GM12892 (cell line): ENCODE measurements around the gene PSMD11.
A peak's percentile ranks its signal among the peaks of the same experiment; 100 is the strongest.

ENCODE experiments used
- DNase-seq: peaks from one replicate; pipeline ENCODE4 v3.0.0; 2011; ENCODE audit not compliant: insufficient read length
- FAIRE-seq: peaks from 2 replicates; lab custom pipeline; 2011; peaks lifted over from hg19 to GRCh38; lab: Jason Lieb, UNC
- POLR2A ChIP-seq: IDR thresholded peaks from 2 replicates; pipeline ENCODE4 v1.6.1; 2011; ENCODE audit warnings: low read depth, low read length, control low read depth
- POLR2AphosphoS5 ChIP-seq: IDR thresholded peaks from 2 replicates; pipeline ENCODE4 v1.6.1; 2011; ENCODE audit warnings: low read depth, low read length, control low read depth
- TAF1 ChIP-seq: IDR thresholded peaks from 2 replicates; pipeline ENCODE4 v1.6.1; 2011; ENCODE audit warnings: low read depth, mild to moderate bottlenecking, control low read depth, low read length, borderline replicate concordance

The PSMD11 gene

DNA sequence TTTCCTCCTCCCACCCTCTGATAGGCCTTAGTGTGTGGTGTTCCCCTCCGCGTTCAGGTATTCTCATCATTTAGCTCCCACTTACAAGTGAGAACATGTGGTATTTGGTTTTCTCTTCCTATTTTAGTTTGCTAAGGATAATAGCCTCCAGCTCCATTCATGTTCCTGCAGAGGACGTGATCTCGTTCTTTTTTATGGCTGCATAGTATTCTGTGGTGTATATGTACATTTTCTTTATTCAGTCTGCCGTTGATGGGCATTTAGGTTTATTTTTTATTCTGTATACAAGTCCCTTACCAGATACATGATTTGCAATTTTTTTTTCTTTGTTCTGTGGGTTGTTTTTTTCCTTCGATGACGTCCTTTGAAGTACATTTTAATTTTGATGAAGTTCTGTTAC, 23.6 kb downstream of the PSMD11 start:
- TF ChIP-seq TAF1 (no peak), POLR2AphosphoS5 (no peak), POLR2A (no peak)
- DNase-seq = no peak
- FAIRE-seq = no peak

DNA sequence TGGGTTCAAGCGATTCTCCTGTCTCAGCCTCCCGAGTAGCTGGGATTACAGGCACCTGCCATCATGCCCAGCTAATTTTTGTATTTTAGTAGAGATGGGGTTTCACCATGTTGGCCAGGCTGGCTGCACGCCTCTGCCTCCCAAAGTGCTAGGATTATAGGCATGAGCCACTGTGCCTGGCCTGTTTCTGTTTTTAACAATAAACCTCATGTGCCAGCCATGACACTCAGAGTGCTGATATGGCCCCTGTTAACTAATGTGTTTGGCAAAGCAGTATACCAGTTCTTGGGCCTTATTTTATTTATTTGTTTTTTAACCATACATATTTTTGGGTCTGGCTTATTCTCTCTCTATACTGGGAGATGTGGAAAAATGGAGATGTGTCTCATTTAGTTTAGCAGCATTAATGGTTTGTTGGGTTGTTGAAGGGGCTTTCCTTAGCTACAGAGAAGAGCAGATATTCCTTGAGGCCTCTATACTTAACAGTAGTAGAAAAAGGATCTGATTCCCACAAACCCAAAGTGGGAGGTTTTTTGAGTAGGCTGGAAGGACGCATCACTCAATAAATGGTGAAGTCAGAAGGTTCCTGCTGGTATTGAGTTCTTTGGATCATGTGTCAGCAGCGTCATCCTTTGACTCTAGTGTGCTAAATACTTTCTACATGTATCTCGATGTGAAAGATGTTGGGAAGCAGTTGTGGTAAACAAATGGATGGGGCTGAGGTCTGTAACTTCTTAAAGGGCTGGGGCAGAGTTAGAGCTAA, 26.3 kb downstream of the PSMD11 start:
- TF ChIP-seq POLR2AphosphoS5 = no peak
- TF ChIP-seq TAF1 = no peak
- no peak for TF ChIP-seq POLR2A
- FAIRE-seq = no peak

DNA sequence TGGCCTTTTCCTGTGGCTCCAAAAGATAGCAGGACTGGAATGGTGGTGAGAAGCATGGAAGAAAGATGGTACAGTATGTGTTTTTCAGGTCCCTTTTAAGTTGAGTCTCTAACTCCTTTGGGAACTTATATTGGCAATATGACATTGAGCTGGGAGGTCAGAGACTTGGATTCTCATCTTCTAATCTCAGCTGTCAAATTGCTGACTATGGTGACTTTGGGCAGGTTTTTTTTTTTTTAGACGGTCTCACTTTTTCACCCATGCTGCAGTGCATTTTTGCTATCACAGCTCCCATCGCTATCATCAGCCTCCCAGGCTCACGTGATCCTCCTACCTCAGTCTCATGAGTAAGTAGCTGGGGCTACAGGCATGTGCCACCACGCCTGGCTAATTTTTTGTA, 27.3 kb downstream of the PSMD11 start:
- DNase-seq (no peak), FAIRE-seq (no peak)
- TF ChIP-seq TAF1 (no peak), POLR2AphosphoS5 (no peak), POLR2A (no peak)

More for the DNA sequence above, 26.3 kb downstream of the PSMD11 start:
- DNase-seq = no peak

DNA sequence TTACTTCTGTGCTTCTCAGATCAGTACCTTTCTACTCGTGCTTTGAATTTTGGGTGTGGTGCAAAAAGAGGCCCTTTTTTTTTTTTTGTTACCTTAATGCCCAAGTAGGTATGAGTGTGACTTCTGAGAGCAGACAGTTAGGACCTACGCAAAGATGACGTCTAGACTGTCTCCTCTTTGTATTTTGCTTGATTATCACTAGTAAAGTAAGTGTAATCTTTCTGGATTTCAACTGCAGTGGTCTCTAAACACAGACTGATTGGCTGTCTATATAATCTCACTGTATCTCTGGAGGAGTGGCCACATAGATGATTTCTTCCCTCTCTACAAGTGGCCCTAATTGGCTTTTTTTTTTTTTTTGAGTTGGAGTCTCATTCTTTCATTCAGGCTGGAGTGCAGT, 30.9 kb downstream of the PSMD11 start:
- DNase-seq = no peak
- no peak for FAIRE-seq

DNA sequence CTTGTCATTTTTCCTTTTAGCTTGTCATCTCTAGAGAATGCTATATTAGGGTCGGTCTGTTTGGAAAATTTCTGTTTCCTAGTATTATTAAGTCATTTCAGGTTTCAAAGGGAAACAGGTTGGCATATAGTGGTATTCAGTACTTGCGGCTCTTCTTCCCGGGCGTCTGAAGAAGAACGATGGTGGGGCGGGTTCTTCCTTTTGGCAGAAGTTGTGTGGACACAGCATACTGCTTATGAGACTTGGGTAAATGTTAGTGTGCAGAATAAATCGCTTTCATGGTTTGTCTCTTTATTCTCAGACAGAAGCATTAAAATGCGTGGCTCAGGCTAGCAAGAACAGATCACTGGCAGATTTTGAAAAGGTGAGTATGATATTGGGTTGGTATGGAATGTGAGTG, 32.9 kb downstream of the PSMD11 start:
- no peak for TF ChIP-seq POLR2AphosphoS5
- no peak for TF ChIP-seq POLR2A
- no peak for TF ChIP-seq TAF1
- FAIRE-seq (no peak), DNase-seq (no peak)

More for the DNA sequence above, 30.9 kb downstream of the PSMD11 start:
- TF ChIP-seq POLR2AphosphoS5 (no peak), TAF1 (no peak), POLR2A (no peak)

DNA sequence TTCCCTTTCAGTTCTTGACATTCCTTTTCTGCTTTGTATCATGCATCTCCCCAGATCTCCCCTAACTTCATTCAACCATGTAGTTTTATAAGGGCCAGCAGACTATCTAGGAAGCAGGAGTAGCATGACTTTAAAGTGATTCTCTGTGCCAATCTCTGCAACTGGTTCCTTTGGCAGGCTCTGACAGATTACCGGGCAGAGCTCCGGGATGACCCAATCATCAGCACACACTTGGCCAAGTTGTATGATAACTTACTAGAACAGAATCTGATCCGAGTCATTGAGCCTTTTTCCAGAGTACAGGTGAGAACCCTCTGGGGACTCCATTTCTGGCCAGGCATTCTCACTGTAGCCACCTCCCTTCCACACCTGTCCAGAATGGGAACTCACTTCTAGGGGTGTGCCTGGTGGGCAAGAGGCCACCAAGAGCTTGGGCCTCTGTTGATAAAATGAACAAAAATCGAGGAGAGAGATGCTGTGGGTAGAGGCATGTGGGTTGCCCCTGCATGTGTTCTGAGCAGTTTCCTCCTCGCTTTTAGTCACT, 34.8 kb downstream of the PSMD11 start:
- TF ChIP-seq POLR2A = no peak
- no peak for TF ChIP-seq POLR2AphosphoS5
- no peak for DNase-seq
- FAIRE-seq = no peak

DNA sequence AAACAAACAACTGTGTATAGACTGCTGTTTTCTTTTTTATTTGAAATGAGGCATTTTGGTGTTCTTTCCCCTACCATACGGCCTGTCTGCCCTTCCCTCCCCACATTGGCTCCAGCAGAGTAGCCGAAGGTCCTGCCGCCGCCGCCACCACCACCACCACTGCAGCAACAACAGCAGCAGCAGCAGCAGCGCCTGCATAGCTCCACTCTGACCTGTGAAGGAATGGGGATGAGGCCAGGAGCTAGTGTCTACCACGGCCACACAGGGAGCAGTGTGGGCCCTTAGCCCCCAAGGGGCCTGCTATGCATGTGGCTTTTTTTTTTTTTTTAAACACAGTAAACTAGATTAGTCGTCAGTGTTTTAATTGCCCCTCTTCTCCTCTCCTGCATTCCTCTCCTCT, 36.9 kb downstream of the PSMD11 start:
- FAIRE-seq (no peak), DNase-seq (no peak)
- no peak for TF ChIP-seq POLR2A
- TF ChIP-seq POLR2AphosphoS5 = no peak
- no peak for TF ChIP-seq TAF1

DNA sequence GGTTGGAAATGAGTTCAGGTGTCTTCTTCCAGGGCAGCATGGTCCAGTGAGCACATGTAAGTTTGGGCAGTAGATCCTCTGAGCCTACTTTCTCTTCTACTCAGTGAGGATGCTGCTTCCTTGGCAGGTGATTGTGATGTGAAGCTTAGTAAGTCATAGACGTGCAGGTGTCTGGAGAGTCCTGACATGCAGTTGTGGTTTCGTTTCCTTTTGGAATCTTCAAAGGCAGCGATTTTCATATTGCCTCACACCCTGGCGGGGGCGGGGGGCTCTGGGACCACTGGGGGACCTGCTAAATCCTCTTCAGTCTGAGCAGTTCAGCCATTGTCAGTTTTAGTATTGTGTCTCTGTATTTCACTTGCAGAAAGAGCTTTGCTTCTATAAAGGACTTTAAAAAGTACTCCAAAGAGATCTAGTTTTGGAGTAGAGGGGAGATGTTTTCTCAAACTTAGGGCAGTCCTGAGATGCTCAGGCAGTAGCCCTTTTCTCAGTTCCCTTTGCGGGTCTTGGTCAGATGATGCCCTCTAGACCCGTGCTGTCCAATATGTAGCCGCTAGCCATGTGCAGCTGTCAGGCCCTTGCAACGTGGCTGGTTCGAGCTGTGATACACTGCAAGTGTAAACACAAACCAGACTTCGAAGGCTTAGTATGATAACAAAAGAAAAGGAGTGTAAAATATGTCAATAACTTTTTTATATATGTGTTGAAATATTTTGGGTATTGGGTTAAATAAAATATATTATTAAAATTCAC, 38.4 kb downstream of the PSMD11 start:
- FAIRE-seq (no peak), DNase-seq (no peak)
- TF ChIP-seq POLR2AphosphoS5 = 0 out of 2 replicates have a peak, but pooled peaks have one; percentile 24
- TF ChIP-seq TAF1 = no peak

DNA sequence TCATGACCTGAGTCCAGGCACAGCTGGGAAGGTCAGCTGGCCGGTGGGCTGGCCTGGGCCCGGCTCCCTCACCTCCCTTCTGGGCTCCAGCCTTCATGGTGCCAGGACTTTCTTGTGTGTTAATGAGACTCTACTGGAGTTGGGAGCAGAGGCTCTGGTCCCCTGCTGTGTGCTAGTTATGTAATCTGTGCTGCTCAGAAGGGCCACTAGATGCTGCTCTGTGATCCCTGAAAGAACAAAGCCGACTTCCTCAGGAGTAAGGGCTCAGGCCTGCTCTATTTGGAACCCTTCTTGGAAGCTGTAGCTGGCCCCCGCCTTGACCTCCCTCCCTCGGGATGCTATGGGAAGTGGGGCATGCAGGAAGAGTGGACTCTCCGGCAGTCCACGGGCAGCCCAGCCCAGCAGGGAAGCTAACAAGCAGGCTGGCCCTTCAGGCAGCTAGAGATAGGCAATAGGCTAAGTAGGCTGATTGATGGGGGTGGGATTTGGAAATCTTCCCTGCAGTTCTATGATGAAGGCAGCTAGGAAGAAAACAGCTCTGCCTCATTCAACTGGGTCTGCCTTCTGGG, 39.2 kb downstream of the PSMD11 start:
- TF ChIP-seq POLR2A (peak; percentile 65), POLR2AphosphoS5 (no peak)
- DNase-seq (no peak), FAIRE-seq (peak; percentile 51)

DNA sequence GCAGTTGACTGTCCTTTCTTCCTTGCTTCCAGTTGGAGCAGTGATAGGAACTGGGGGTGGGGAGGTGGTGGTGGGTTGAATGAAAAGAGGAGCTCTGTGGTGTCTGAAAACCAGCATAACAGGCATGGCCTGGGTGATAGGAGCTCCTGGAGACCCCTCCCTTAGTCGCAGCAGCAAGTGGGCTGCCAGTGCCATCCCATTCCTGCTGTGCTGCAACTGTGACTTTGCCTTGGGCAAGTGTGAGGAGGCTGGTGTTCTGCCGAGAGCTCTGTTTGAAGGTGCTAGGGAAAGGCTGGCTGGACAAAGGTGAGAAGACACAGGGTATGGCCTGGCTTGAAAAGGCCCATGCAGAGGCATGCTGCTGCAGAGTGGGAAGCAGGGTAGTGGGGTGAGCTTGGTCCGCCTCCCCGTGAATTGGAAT, 39.7 kb downstream of the PSMD11 start:
- no peak for DNase-seq
- FAIRE-seq = peak; percentile 48
- TF ChIP-seq POLR2A (no peak), POLR2AphosphoS5 (no peak), TAF1 (no peak)

DNA sequence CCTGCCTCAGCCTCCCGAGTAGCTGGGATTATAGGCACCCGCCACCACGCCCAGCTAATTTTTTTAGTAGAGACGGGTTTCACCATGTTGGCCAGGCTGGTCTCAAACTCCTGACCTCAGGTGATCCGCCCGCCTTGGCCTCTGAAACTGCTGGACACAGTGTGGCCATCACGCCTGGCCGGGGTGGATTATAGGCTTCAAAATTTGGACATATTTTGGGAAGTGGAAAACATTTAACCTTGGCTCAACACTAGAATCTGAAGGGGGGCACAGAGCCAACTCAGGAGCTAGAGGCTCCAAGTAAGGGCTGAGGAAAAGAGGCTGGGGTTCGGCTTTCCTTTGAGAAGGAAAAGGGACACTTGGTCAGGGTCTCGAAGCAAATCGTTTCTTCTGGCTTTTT, 40.3 kb downstream of the PSMD11 start:
- FAIRE-seq (no peak), DNase-seq (no peak)

More for the DNA sequence above, 40.3 kb downstream of the PSMD11 start:
- TF ChIP-seq POLR2A (no peak), POLR2AphosphoS5 (no peak), TAF1 (no peak)
